Forelimb muscle (tissue), 1 donor: ENCODE results near the gene CNOT9. TPM values are rescaled to one million over a fixed set of nuclear protein-coding genes. Genes with fewer than 3 reads are reported as not detected.

Experiments used
- DNase-seq: peaks from one replicate; pipeline ENCODE4 v3.0.0-alpha.2; 2013; ENCODE audit warnings: low read depth
- polyA plus RNA-seq: library from polyadenylated mRNA; unstranded; fragments of 120-200 nt; gene quantifications from one replicate; pipeline ENCODE4 v1.2.1, GENCODE V29; 2013; ENCODE audit not compliant: insufficient read length

The CNOT9 gene
- polyA plus RNA-seq, 1 donor = 37.3 TPM

- no peak for DNase-seq
Observed at GRCh38 chr2:218644721-218645120, 76.1 kb downstream of the CNOT9 start.

GRCh38 chr2:218645126-218645525 is 76.5 kb downstream of the CNOT9 start:
- no peak for DNase-seq

Other genes with a start within 250 kb of the CNOT9 start
- 0.15 TPM for gene CATIP, start 212.0 kb upstream of the CNOT9 start, polyA plus RNA-seq
- gene SLC11A1, start 186.6 kb upstream of the CNOT9 start, polyA plus RNA-seq = 0.37 TPM
- gene CTDSP1, start 169.0 kb upstream of the CNOT9 start, polyA plus RNA-seq = 95.5 TPM
- gene VIL1, start 149.7 kb upstream of the CNOT9 start, polyA plus RNA-seq = not detected
- gene USP37, start 488 bp upstream of the CNOT9 start, polyA plus RNA-seq = 10.5 TPM
- 63.0 TPM for gene PLCD4, start 39.1 kb downstream of the CNOT9 start, polyA plus RNA-seq
- 12.7 TPM for gene ZNF142, start 90.8 kb downstream of the CNOT9 start, polyA plus RNA-seq
- gene BCS1L, start 90.8 kb downstream of the CNOT9 start, polyA plus RNA-seq = 32.9 TPM
- gene RNF25, start 103.2 kb downstream of the CNOT9 start, polyA plus RNA-seq = 24.2 TPM
- 30.5 TPM for gene STK36, start 103.2 kb downstream of the CNOT9 start, polyA plus RNA-seq
- 26.5 TPM for gene TTLL4, start 142.0 kb downstream of the CNOT9 start, polyA plus RNA-seq
- 21.2 TPM for gene CYP27A1, start 213.3 kb downstream of the CNOT9 start, polyA plus RNA-seq